Measurements from ENCODE around the gene RAP1GAP2.

- TF ChIP-seq CTCF (conservative IDR thresholded peaks at IDR 0.05 in 1 of 2, IDR thresholded peaks at IDR 0.05 in 1 of 2; ENCODE audit: extremely low read depth in 1 of 2, insufficient read depth in 1 of 2, low read depth in 1 of 2, low read length in 2 of 2) (no peak), EZH2 (IDR thresholded peaks at IDR 0.05; ENCODE audit: borderline replicate concordance, low read length) (no peak)
These were observed 75.5 kb downstream of the RAP1GAP2 start for GRCh38 chr17:2871720-2872119.

All from mammary epithelial cell (primary cell).